ENCODE measurements around the gene CDSN.
A peak's percentile ranks its signal among the peaks of the same experiment; 100 is the strongest.
"Not testable (repeated sequence)": the region's sequence is repeated elsewhere in the genome, so short reads cannot be mapped to it uniquely, and the experiment has no call there.

CDSN gene

GRCh38 chr6:31087494-31088089 is 32.7 kb downstream of the CDSN start:
- DNase-seq (ENCODE audit: low read depth in 3 of 3): peak; percentile 83 to 94 (median 90)

- no peak for DNase-seq (ENCODE audit: low read depth in 3 of 3)
These were observed 33.3 kb downstream of the CDSN start for GRCh38 chr6:31086788-31087440.

- DNase-seq (ENCODE audit: low read depth in 3 of 3): peak; percentile 22 to 60 (median 41)
These were observed 36.4 kb downstream of the CDSN start for GRCh38 chr6:31083742-31084354.

GRCh38 chr6:31081872-31082271 is 38.4 kb downstream of the CDSN start:
- no peak for DNase-seq (ENCODE audit: low read depth in 3 of 3)

GRCh38 chr6:31079656-31080261 is 40.5 kb downstream of the CDSN start:
- peak; percentile 42 to 70 (median 44) for DNase-seq (ENCODE audit: low read depth in 3 of 3)

- no peak for DNase-seq (ENCODE audit: low read depth in 3 of 3)
These were observed 43.6 kb downstream of the CDSN start for GRCh38 chr6:31076611-31077010.

- no peak for DNase-seq (ENCODE audit: low read depth in 3 of 3)
These were observed 44.7 kb downstream of the CDSN start for GRCh38 chr6:31075528-31075927.

- DNase-seq (ENCODE audit: low read depth in 3 of 3): no peak
These were observed 45.8 kb downstream of the CDSN start for GRCh38 chr6:31074401-31074800.

GRCh38 chr6:31070711-31071197 is 49.5 kb downstream of the CDSN start:
- no peak for DNase-seq (ENCODE audit: low read depth in 3 of 3)

GRCh38 chr6:31068669-31069340 is 51.4 kb downstream of the CDSN start:
- DNase-seq (ENCODE audit: low read depth in 3 of 3): peak; percentile 56 to 61 (median 58)

GRCh38 chr6:31067891-31068668 is 52.2 kb downstream of the CDSN start:
- not testable (repeated sequence) for DNase-seq (ENCODE audit: low read depth in 3 of 3)

GRCh38 chr6:31067028-31067427 is 53.2 kb downstream of the CDSN start:
- not testable (repeated sequence) for DNase-seq (ENCODE audit: low read depth in 3 of 3)

GRCh38 chr6:31065556-31065955 is 54.7 kb downstream of the CDSN start:
- DNase-seq (ENCODE audit: low read depth in 3 of 3): no peak
